Activated CD8-positive, alpha-beta memory T cell treated with anti-CD3 and anti-CD28 coated beads, Interleukin-2, amount 10 ng/mL, durations not matched to agents 7 days and 5 days (primary cell): ENCODE measurements around the gene LRMDA. TPM values are rescaled to one million over a fixed set of nuclear protein-coding genes. Genes with fewer than 3 reads are reported as not detected.

Experiments used
- ATAC-seq: fragments of 150-1000 bp; cut with Tn5 transposase; one replicate; pipeline ENCODE4 v1.10.0; 2021; ENCODE audit warnings: moderate library complexity
- CTCF ChIA-PET: fragments of 350-600 bp; sonication (Branson Sonifier 250); formaldehyde crosslinking; loops from one replicate; lab custom pipeline; 2021; ENCODE audit warnings: antibody characterized with exemption; lab: Charles Lee
- DNase-seq: peaks from one replicate; pipeline ENCODE4 v3.0.0-alpha.2; 2020
- H3K27ac Mint-ChIP-seq: one replicate; pipeline ENCODE4 v1.8.0; 2021; ENCODE audit warnings: mild to moderate bottlenecking, mixed read lengths
- H3K27me3 Mint-ChIP-seq: one replicate; pipeline ENCODE4 v1.8.0; 2021; ENCODE audit warnings: mixed read lengths
- H3K36me3 Mint-ChIP-seq: one replicate; pipeline ENCODE4 v1.8.0; 2021; ENCODE audit warnings: mild to moderate bottlenecking, mixed read lengths
- H3K4me1 Mint-ChIP-seq: one replicate; pipeline ENCODE4 v1.8.0; 2021; ENCODE audit warnings: mixed read lengths
- H3K4me3 Mint-ChIP-seq: one replicate; pipeline ENCODE4 v1.8.0; 2021; ENCODE audit warnings: mild to moderate bottlenecking, moderate library complexity, mixed read lengths
- H3K9me3 Mint-ChIP-seq: one replicate; pipeline ENCODE4 v1.8.0; 2022; ENCODE audit warnings: low read depth, mixed read lengths
- total RNA-seq, 2 experiments: library from RNA; stranded (reverse); gene quantifications; one replicate each; pipeline ENCODE4 v1.2.3, GENCODE V29; 2021

The LRMDA gene
- total RNA-seq, 2 experiments from 2014 or later, result not detected

DNA sequence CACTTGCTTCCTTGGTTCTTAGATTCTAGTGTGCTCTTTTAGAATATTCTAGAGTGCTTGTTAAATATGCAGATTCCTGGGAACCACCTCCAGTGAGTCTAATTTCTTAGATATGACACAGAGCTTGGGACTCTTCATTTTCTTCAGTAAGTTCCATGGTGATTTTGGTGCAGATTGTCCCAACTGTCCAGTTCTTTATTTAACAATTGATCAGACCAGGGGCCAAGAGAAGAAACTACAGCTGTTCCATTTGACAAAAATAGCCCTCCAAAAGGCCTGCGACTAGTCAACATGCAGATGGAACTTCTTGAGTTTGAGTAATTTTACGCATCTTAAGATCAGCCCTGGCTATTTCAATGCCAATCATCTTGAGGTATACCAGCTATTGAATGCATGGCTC, 760.7 kb downstream of the LRMDA start:
- Mint-ChIP-seq H3K4me1 (no peaks in the 10 kb centered on the region), H3K27me3 (no peaks in the 10 kb centered on the region), H3K9me3 (peaks cover 2% of the 10 kb centered on the region), H3K4me3 (no peak overlapping the region), H3K36me3 (no peaks in the 10 kb centered on the region), H3K27ac (no peak overlapping the region)
- no peak for DNase-seq
- CTCF ChIA-PET, result no interaction called here
- no peak for ATAC-seq

DNA sequence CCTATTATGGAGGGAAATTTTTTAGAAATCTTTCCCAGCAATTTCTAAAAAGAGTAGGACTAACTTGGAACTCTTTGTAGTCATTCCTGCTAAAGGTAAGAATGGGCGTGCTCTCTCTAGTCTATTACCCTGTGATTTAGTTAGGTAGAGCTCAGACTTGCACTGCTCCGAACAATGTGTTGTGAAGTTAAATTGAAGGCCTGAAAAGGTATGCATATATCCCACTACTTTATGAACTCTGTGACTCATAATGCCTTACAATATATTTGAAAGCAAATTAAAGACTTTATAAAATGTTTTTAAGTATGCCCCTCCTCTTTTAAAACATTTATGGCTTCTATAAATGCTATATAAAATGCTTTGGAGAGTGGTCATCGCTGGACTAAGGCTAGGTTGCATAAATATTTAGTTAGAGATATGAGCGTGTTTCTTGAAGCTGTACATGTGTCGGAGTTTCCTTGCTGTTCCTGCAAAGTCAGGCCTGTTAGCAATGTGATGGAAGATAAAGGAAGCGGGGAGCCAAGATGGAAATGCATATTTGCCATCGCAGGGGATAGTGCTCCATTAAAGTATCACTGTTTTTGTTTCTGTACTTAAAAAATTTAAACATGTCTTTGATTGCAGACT, 761.4 kb downstream of the LRMDA start:
- CTCF ChIA-PET, result no interaction called here
- H3K4me3 Mint-ChIP-seq, result no peak overlapping the region
- peaks cover 2% of the 10 kb centered on the region for H3K9me3 Mint-ChIP-seq
- H3K27me3 Mint-ChIP-seq, result no peaks in the 10 kb centered on the region
- DNase-seq, result no peak
- ATAC-seq, result no peak
- H3K27ac Mint-ChIP-seq, result no peak overlapping the region
- H3K4me1 Mint-ChIP-seq, result no peaks in the 10 kb centered on the region
- H3K36me3 Mint-ChIP-seq, result no peaks in the 10 kb centered on the region

DNA sequence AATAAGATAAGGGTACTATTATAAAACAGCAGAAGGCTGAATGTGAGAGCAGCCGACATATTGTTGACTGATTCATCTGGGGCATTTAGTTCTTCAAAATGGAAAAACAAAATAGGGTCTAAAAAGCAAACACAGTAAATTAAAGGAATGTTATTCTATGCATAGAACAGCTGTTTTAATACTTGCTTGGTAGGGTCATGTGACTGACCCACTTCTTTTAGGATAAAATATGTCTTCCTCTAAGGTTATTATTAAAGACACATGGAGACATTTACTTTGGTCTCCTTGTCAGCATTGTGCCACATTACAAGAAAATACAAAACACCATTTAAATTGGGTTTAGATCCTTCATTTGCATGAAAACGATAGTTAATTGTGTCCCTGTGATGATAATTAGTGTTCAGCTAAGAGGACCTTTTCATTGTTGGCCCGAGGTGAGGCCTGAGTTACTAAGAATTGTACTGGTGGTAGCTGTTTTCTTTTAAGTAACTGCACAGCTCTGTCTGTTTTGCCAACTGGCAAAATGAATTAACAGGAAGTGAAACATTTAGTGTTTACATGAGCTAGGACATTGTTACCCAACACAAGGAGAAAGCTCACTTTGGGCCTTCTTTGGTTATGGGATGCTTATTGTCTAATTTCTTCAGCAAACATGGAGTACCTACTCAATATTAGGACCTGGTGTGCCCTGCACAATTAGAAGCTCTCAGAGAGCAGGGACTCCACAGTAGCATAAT, 764.4 kb downstream of the LRMDA start:
- H3K36me3 Mint-ChIP-seq, result no peaks in the 10 kb centered on the region
- H3K27me3 Mint-ChIP-seq, result no peaks in the 10 kb centered on the region
- H3K27ac Mint-ChIP-seq, result no peak overlapping the region
- no peak overlapping the region for H3K4me3 Mint-ChIP-seq
- no peak for ATAC-seq
- CTCF ChIA-PET, result no interaction called here
- peaks cover 2% of the 10 kb centered on the region for H3K9me3 Mint-ChIP-seq
- H3K4me1 Mint-ChIP-seq, result no peaks in the 10 kb centered on the region
- DNase-seq, result no peak

DNA sequence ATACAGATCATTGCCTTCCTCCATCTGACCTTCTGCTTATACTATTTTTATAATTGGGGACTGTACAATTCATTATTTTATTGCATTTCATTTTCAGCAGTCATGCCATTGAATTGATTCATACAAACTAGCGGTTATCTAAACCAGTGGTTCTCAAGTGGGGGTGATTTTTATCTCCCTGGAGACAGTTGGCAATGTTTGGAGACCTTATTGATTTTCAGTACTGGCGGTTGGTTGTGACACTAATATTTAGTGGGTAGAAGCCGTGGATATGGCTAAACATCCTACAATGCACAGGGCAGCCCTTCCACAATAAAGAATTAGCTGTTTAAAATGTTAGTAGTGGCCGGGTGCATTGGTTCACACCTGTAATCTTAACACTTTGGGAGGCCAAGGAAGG, 765.9 kb downstream of the LRMDA start:
- Mint-ChIP-seq H3K27ac (no peak overlapping the region), H3K27me3 (no peaks in the 10 kb centered on the region), H3K36me3 (no peaks in the 10 kb centered on the region), H3K9me3 (peaks cover 2% of the 10 kb centered on the region), H3K4me1 (no peaks in the 10 kb centered on the region), H3K4me3 (no peak overlapping the region)
- ATAC-seq (no peak), DNase-seq (no peak)
- CTCF ChIA-PET, result no interaction called here

DNA sequence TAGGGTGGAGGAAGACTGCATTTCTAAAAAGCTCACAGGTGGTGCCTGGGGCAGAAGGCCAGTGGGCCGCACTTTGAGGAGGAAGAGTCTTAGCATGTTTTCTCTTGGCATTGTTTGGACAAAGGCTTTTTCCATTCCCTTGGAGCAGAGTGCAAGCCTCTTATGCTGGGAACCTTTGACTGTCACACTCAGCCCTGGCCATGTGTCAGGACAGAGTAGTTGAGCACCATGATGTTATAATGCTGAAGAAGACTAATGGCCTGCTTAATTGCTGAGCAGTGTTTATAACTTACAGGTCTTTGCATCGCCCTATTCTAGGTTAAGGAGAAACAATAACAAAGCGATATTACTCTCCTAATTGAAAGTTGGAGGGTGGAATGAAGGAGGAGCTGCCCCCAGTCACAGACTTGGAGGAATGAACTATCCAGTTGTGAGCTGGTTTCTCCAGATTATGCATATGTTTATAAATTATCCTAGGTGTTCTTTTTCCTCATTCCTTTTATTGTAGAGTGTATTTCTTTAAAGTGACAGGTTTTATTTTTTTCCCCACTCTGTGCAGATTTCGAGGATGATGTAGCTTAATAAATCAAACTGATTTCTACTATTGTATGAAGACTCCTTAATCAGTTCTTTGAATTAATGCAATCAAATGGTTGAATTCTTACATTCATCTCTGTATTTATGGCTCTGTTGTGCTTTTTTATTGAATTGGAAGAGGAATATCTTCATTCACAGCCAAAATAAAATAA, 767.0 kb downstream of the LRMDA start:
- DNase-seq, result no peak
- no peaks in the 10 kb centered on the region for H3K36me3 Mint-ChIP-seq
- no peaks in the 10 kb centered on the region for H3K4me1 Mint-ChIP-seq
- CTCF ChIA-PET, result no interaction called here
- no peaks in the 10 kb centered on the region for H3K9me3 Mint-ChIP-seq
- H3K27ac Mint-ChIP-seq, result no peak overlapping the region
- ATAC-seq, result no peak
- no peak overlapping the region for H3K4me3 Mint-ChIP-seq
- no peaks in the 10 kb centered on the region for H3K27me3 Mint-ChIP-seq

DNA sequence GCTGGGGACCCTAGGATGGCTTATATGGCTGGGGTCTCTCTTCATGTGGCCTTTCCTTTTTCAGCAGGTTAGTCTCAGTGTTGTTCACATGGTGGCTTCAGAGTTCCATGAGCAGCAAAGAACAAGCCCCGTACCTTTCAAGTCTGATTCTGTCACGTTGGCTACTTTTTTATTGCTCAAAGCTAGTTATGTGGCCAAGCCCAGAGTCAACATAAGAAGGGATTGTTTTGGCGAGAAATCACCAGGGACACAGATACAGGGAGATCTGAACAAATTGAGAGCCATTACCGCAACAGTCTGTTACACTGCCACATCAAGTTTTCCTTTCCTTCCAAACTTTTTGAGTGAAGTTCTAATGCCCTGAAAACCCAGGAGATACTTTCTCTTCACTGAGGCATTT, 770.5 kb downstream of the LRMDA start:
- no peak overlapping the region for H3K27ac Mint-ChIP-seq
- no peaks in the 10 kb centered on the region for H3K36me3 Mint-ChIP-seq
- CTCF ChIA-PET, result no interaction called here
- ATAC-seq (no peak), DNase-seq (no peak)
- H3K4me3 Mint-ChIP-seq, result no peak overlapping the region
- no peaks in the 10 kb centered on the region for H3K27me3 Mint-ChIP-seq
- H3K9me3 Mint-ChIP-seq, result peaks cover 3% of the 10 kb centered on the region
- no peaks in the 10 kb centered on the region for H3K4me1 Mint-ChIP-seq

DNA sequence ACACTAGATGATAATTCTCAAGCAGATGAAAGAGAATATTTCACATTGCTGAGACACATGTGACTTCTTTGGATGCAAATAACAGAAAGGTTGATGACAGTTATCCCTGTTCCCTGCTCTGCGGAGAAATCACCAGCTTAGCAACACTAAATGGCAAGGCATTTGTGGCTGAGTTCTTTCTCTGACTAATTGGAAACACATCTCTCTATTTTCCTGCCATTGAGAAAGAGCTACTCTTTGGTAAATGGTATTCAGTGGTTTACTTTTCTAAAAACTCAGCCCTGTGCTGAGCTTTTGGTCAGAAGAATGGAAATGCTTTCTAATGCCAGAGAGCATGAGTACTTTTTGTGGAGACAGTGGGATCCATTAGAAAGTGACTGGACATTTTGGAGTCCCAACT, 771.4 kb downstream of the LRMDA start:
- H3K9me3 Mint-ChIP-seq, result peaks cover 3% of the 10 kb centered on the region
- no peak for DNase-seq
- H3K27me3 Mint-ChIP-seq, result no peaks in the 10 kb centered on the region
- H3K4me1 Mint-ChIP-seq, result no peaks in the 10 kb centered on the region
- no peak for ATAC-seq
- H3K27ac Mint-ChIP-seq, result no peak overlapping the region
- H3K36me3 Mint-ChIP-seq, result no peaks in the 10 kb centered on the region
- no peak overlapping the region for H3K4me3 Mint-ChIP-seq
- CTCF ChIA-PET, result no interaction called here

DNA sequence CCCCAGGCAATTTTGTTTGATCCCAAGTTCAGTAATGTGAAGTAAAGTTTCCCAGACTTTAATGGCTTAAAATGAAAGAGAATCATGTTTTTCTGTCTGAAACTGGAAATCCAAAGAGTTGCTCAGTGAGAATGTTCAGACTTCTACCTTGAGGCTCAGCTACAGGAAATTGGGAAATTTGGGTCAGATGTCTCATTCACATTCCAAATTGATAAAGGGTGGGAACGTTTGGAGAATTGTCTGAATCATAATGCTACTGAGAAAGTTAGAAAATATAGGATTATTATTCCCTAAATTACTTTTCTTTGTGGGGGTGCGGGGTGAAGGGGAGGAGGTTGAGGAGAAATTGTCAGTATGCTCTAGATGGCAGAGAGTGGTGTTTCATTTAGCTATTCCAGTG, 773.9 kb downstream of the LRMDA start:
- H3K27me3 Mint-ChIP-seq, result no peaks in the 10 kb centered on the region
- no peak for DNase-seq
- no peak overlapping the region for H3K4me3 Mint-ChIP-seq

DNA sequence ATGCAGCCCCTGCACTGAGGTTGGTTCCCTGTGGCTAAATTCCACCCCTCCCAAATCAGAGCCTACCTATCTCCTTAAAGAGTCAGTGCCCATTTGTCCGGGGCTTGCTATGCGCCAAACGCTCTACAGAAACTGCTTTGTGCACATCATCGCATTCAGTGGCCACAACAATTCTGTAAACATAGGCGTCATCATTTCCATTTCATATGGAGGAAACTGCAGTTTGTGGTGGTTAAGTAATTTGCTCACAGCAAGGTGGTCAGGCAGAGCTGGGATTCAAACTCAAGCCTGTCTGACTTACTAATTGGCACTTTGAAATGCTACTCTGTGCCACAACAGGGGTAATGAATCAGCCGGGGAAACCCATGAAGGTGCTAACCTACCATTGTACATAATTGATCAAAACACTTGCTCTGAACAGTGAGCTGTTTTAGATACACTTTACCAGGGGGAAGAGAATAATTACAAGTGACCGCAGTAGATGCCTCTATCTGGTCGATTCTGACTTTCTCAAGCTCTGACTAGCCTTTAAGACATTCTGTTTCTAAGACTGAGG, 775.5 kb downstream of the LRMDA start:
- no peaks in the 10 kb centered on the region for H3K27me3 Mint-ChIP-seq
- H3K27ac Mint-ChIP-seq, result no peak overlapping the region
- CTCF ChIA-PET, result no interaction called here

More for the DNA sequence above, 773.9 kb downstream of the LRMDA start:
- no peak for ATAC-seq
- no peaks in the 10 kb centered on the region for H3K4me1 Mint-ChIP-seq
- H3K36me3 Mint-ChIP-seq, result no peaks in the 10 kb centered on the region
- no peak overlapping the region for H3K27ac Mint-ChIP-seq
- CTCF ChIA-PET, result no interaction called here
- peaks cover 3% of the 10 kb centered on the region for H3K9me3 Mint-ChIP-seq

DNA sequence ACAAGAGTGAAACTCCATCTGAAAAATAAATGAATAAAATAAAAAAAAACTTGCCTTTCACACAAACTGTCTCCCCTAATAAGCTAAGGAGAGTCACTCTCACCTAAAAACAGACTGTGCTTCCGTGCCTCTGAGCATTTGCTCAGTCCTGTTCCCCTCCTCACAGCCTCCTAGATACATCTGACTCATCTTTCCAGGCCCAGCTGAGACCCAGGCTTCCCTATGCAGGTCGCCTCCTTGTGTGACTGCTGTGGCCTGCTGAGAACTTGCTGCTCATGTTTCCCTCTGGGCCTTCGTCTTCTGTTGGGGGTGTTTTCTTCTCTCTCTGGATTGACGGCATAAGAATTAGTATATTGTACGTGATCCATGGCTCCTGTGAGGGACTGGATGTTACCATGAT, 777.7 kb downstream of the LRMDA start:
- Mint-ChIP-seq H3K27me3 (no peaks in the 10 kb centered on the region), H3K27ac (no peak overlapping the region), H3K4me3 (no peak overlapping the region), H3K9me3 (peaks cover 3% of the 10 kb centered on the region), H3K36me3 (no peaks in the 10 kb centered on the region), H3K4me1 (no peaks in the 10 kb centered on the region)
- CTCF ChIA-PET, result no interaction called here
- DNase-seq, result no peak
- no peak for ATAC-seq

More for the DNA sequence above, 775.5 kb downstream of the LRMDA start:
- no peak for DNase-seq
- peaks cover 3% of the 10 kb centered on the region for H3K9me3 Mint-ChIP-seq
- H3K36me3 Mint-ChIP-seq, result no peaks in the 10 kb centered on the region
- no peak overlapping the region for H3K4me3 Mint-ChIP-seq
- H3K4me1 Mint-ChIP-seq, result no peaks in the 10 kb centered on the region
- ATAC-seq, result no peak

DNA sequence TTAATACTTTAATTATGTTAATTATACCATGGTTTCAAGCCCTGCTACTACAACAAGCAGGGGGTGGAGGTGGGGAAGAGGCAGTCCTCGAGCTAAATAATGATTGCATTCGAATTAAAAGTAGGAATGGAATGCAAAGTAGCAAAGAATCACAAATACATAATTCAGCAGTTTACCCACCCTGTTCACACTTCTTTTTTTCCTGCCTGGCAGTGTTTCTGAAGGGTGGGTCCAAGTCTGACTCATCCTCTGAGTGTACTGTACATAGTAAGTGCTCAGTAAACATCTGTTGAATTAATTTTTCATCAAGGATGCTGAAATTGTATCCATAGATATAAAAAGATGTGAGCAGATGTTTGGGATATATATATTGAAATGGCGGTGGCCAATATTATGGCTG, 778.8 kb downstream of the LRMDA start:
- H3K36me3 Mint-ChIP-seq, result no peaks in the 10 kb centered on the region
- DNase-seq (no peak), ATAC-seq (no peak)
- no peaks in the 10 kb centered on the region for H3K4me1 Mint-ChIP-seq
- no peak overlapping the region for H3K4me3 Mint-ChIP-seq
- H3K27ac Mint-ChIP-seq, result no peak overlapping the region
- no peaks in the 10 kb centered on the region for H3K27me3 Mint-ChIP-seq
- CTCF ChIA-PET, result no interaction called here
- peaks cover 3% of the 10 kb centered on the region for H3K9me3 Mint-ChIP-seq

DNA sequence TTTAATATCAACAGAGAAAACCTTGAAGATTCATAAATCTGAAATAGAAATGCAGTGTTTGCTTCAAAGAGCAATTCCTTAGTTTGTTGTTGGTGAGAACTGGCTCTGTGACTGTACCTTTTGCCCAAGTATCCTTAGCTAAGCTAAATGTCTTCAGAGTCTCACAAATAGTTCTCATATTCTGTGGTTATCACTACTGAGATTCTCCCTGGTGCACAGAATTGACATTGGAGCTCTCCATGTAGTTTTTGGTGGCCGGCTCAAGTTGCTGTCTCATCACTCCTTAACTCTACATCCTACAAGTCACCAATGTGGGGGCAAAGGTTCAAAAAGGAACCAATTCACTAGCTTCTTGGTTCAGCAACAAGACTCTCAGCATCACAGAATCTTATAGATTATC, 780.3 kb downstream of the LRMDA start:
- H3K9me3 Mint-ChIP-seq, result no peaks in the 10 kb centered on the region
- no peaks in the 10 kb centered on the region for H3K27me3 Mint-ChIP-seq
- H3K36me3 Mint-ChIP-seq, result no peaks in the 10 kb centered on the region
- DNase-seq, result no peak
- H3K4me3 Mint-ChIP-seq, result no peak overlapping the region
- no peak overlapping the region for H3K27ac Mint-ChIP-seq
- H3K4me1 Mint-ChIP-seq, result no peaks in the 10 kb centered on the region
- CTCF ChIA-PET, result no interaction called here
- ATAC-seq, result no peak

DNA sequence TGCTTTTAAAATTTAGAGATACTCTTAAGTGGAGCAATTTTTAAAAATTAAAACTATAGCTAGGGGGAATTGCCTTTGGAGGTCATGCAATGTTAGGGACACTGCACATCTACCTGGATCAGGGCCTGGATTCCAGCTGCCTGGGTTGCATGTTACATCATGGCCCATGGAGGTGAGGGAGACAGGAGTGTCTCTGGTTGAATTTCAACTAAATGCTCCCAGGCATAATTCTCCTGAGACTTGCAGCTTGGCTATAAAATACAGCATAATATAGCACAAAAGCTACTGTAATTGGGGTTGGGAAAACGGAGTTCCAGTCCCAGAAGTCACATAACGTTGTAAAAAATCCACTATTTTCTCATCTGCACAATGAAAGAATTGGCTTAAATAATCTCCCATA, 782.5 kb downstream of the LRMDA start:
- no peaks in the 10 kb centered on the region for H3K4me1 Mint-ChIP-seq
- CTCF ChIA-PET, result no interaction called here

DNA sequence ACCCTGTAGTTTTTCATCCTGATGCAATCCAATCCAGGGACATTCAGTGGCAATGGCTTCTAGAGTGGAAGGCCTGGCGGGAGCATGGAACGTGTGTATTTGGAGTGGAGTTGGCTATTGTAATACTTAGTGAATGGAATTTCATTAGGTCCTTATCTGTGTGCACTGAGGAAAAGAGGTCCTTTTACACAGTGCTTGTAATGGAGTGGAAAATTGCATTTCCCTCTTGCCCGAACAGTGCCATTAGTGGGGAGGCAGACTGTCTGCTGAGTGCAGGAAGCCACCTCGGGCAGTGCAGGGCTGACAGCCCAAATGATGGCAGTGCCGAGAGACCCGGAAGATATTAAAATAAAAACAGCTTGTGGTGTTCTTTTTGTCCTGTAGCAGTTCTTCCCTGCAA, 786.6 kb downstream of the LRMDA start:
- ATAC-seq (no peak), DNase-seq (no peak)
- no peak overlapping the region for H3K4me3 Mint-ChIP-seq
- no peaks in the 10 kb centered on the region for H3K9me3 Mint-ChIP-seq
- CTCF ChIA-PET, result no interaction called here
- no peaks in the 10 kb centered on the region for H3K27me3 Mint-ChIP-seq
- H3K27ac Mint-ChIP-seq, result no peak overlapping the region
- H3K4me1 Mint-ChIP-seq, result no peaks in the 10 kb centered on the region
- H3K36me3 Mint-ChIP-seq, result no peaks in the 10 kb centered on the region

More for the DNA sequence above, 782.5 kb downstream of the LRMDA start:
- ATAC-seq (no peak), DNase-seq (no peak)
- no peak overlapping the region for H3K4me3 Mint-ChIP-seq
- H3K9me3 Mint-ChIP-seq, result no peaks in the 10 kb centered on the region
- H3K36me3 Mint-ChIP-seq, result no peaks in the 10 kb centered on the region
- H3K27ac Mint-ChIP-seq, result no peak overlapping the region
- H3K27me3 Mint-ChIP-seq, result no peaks in the 10 kb centered on the region
